ENCODE data around the gene ITPKB.
A peak's percentile ranks its signal among the peaks of the same experiment; 100 is the strongest.

- TF ChIP-seq EZH2 (IDR thresholded peaks at IDR 0.05; ENCODE audit: low read length, unreplicated experiment) (no peak), CTCF (conservative IDR thresholded peaks at IDR 0.05; ENCODE audit: low read depth, low read length) (peak; percentile 100), EZH2phosphoT487 (IDR thresholded peaks at IDR 0.05; ENCODE audit: borderline replicate concordance, low read length) (no peak)
Observed at GRCh38 chr1:226634166-226634588, 104.9 kb downstream of the ITPKB start.

All from PC-3 (cell line).